ENCODE data around the gene LARP4. TPM values are rescaled to one million over a fixed set of nuclear protein-coding genes. Genes with fewer than 3 reads are reported as not detected.

The LARP4 gene
- total RNA-seq, 4 donors from 2014 or later, result 30.0 to 68.2 (median 56.8) TPM

DNA sequence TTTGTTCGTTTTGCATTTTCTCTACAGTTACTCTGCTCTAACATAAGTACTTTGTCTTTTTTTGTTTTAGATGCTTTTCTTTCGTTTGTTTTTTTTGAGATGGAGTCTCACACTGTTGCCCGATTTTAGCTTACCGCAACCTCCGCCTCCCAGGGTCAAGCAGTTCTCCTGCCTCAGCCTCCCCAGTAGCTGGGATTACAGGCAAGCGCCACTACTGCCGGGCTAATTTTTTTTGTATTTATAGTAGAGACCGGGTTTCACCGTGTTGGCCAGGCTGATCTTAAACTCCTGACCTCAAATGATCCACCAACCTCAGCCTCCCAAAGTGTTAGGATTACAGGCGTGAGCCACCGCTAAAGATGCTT, 106.8 kb downstream of the LARP4 start:
- ATAC-seq, result no peak
- H3K36me3 ChIP-seq, result no peaks in the 10 kb centered on the region
- no peak overlapping the region for H3K4me3 ChIP-seq
- no peaks in the 10 kb centered on the region for H3K27me3 ChIP-seq
- WGBS, 2 donors (ENCODE audit: low coverage in 1 of 2), result 66 to 67% methylated on average over 2 to 11 of the region's 11 CpGs
- peak overlapping the region in 3 of 4 donors; percentile 92 to 97 (median 94) for H3K27ac ChIP-seq
- H3K9me3 ChIP-seq, result no peaks in the 10 kb centered on the region
- H3K4me1 ChIP-seq, result peaks cover 0 to 60% (median 6%) of the 10 kb centered on the region in 3 donors
- TF ChIP-seq POLR2AphosphoS5 (IDR thresholded peaks at IDR 0.05) (no peak), EP300 (IDR thresholded peaks at IDR 0.05) (no peak), POLR2A (IDR thresholded peaks at IDR 0.05) (no peak)
- TF ChIP-seq, protein P1, sequence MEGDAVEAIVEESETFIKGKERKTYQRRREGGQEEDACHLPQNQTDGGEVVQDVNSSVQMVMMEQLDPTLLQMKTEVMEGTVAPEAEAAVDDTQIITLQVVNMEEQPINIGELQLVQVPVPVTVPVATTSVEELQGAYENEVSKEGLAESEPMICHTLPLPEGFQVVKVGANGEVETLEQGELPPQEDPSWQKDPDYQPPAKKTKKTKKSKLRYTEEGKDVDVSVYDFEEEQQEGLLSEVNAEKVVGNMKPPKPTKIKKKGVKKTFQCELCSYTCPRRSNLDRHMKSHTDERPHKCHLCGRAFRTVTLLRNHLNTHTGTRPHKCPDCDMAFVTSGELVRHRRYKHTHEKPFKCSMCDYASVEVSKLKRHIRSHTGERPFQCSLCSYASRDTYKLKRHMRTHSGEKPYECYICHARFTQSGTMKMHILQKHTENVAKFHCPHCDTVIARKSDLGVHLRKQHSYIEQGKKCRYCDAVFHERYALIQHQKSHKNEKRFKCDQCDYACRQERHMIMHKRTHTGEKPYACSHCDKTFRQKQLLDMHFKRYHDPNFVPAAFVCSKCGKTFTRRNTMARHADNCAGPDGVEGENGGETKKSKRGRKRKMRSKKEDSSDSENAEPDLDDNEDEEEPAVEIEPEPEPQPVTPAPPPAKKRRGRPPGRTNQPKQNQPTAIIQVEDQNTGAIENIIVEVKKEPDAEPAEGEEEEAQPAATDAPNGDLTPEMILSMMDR (IDR thresholded peaks at IDR 0.05), result no peak

DNA sequence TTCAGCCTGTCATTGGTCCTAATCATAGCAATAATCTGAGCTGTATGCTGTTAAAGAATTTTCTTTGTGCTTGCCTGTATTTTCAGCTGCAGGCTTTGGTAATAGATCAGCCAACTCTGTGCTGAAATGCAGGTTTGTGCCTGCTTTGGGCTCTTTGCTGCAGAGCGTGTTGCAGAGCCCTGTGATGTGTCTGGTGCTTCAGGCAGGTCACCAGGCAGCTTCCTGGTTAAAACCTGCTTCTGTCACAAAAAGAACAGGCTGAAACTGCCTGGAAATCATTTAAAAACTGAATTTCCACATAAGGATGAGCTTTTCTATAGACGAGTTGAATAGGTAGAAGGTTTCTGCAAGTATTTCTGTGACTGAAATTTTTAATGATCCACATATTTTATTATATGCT, 107.2 kb downstream of the LARP4 start:
- no peak for ATAC-seq
- H3K4me3 ChIP-seq, result no peak overlapping the region
- H3K27me3 ChIP-seq, result no peaks in the 10 kb centered on the region
- H3K27ac ChIP-seq, result peak overlapping the region in 2 of 4 donors; percentile 94 to 97
- 25 to 29% methylated on average over 1 of the region's 2 CpGs for WGBS, 2 donors (ENCODE audit: low coverage in 1 of 2)
- H3K9me3 ChIP-seq, result no peaks in the 10 kb centered on the region
- H3K4me1 ChIP-seq, result peaks cover 0 to 62% (median 6%) of the 10 kb centered on the region in 3 donors
- no peaks in the 10 kb centered on the region for H3K36me3 ChIP-seq
- no peak for TF ChIP-seq POLR2AphosphoS5 (IDR thresholded peaks at IDR 0.05)
- no peak for TF ChIP-seq EP300 (IDR thresholded peaks at IDR 0.05)
- no peak for TF ChIP-seq POLR2A (IDR thresholded peaks at IDR 0.05)
- TF ChIP-seq, protein P1 (IDR thresholded peaks at IDR 0.05), result no peak

DNA sequence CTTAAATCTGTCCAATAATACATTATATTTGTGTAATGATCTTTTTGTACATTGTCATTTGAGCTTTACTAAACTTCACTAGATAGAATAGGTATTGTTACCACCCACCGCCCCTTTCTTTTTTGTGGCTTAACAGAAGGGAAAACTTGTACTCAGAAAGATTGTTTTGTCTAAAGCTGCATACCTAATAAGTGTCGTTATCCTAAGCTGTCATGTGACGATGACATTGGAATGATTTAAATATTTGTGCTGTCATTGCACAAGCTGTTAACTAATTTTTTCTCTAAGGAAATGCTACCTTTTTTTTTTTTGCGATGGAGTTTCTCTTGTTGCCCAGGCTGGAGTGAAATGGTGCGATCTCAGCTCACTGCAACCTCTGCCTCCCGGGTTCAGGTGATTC, 107.7 kb downstream of the LARP4 start:
- no peak for ATAC-seq
- Histone ChIP-seq H3K27me3 (no peaks in the 10 kb centered on the region), H3K36me3 (no peaks in the 10 kb centered on the region), H3K4me3 (no peak overlapping the region), H3K4me1 (peaks cover 0 to 67% (median 6%) of the 10 kb centered on the region in 3 donors), H3K27ac (peak overlapping the region in 1 of 4 donors; percentile 97), H3K9me3 (no peaks in the 10 kb centered on the region)
- 66 to 81% methylated on average over 5 to 6 of the region's 6 CpGs for WGBS, 2 donors (ENCODE audit: low coverage in 1 of 2)
- TF ChIP-seq POLR2AphosphoS5 (IDR thresholded peaks at IDR 0.05) (no peak), POLR2A (IDR thresholded peaks at IDR 0.05) (no peak), EP300 (IDR thresholded peaks at IDR 0.05) (no peak)
- TF ChIP-seq, protein P1 (IDR thresholded peaks at IDR 0.05), result no peak

DNA sequence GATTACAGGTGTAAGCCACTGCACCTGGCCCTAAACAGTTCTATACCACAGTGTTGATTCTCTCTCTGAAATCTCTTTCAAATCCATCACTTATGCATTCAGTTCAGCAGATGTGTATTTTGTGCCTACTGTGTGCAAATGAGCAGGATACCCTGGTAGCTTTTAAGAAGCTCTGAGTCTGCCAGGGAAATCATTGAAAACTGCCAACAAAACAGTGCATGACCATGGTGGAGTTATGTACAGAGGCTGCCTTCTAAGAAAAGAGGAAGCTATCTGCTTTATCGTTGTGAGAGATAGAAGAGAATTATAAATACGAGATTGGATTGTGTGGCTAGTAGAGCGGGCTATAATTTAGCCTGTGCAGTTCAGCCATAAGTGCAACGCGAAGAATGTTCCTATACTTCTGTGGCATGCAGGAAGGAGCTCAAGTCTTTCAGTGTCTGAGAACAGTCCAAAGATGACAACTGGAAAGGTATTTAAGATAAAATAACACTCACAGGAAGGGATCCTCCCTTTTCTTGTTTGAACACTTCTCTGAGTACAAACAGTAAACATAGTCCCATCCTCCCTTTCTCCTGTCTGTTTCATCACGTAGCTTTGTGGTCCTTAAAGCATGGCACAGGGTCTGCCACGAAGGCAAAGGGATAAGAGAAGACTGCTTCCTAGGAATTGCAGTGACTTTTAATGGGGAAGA, 108.4 kb downstream of the LARP4 start:
- TF ChIP-seq, protein P1 (IDR thresholded peaks at IDR 0.05), result no peak
- TF ChIP-seq POLR2A (IDR thresholded peaks at IDR 0.05), result no peak
- Histone ChIP-seq H3K27me3 (no peaks in the 10 kb centered on the region), H3K4me1 (peaks cover 0 to 72% (median 6%) of the 10 kb centered on the region in 3 donors), H3K27ac (peak overlapping the region in 1 of 4 donors; percentile 27), H3K36me3 (no peaks in the 10 kb centered on the region), H3K9me3 (no peaks in the 10 kb centered on the region), H3K4me3 (no peak overlapping the region)
- WGBS, 2 donors (ENCODE audit: low coverage in 1 of 2), result 66 to 70% methylated on average over 7 of the region's 7 CpGs
- ATAC-seq, result no peak

Data from gastroesophageal sphincter (tissue), 4 donors.